GM18517 (cell line): Measurements from ENCODE around the gene ASGR1.

Source experiments
- ATAC-seq: cut with Tn5 transposase; IDR thresholded peaks from one replicate; pipeline ENCODE4 v1.9.1; 2021; ENCODE audit warnings: mild to moderate bottlenecking, moderate library complexity; ENCODE audit not compliant: unreplicated experiment

ASGR1 gene

GRCh38 chr17:7216242-7217112 lies 37.3 kb upstream of the ASGR1 start:
- no peak for ATAC-seq

- no peak for ATAC-seq
Observed at GRCh38 chr17:7215652-7216180, 36.5 kb upstream of the ASGR1 start.

- no peak for ATAC-seq
Observed at GRCh38 chr17:7215136-7215638, 36.0 kb upstream of the ASGR1 start.

- peak; percentile 72 for ATAC-seq
Observed at GRCh38 chr17:7214300-7215135, 35.3 kb upstream of the ASGR1 start.

- ATAC-seq: no peak
Observed at GRCh38 chr17:7213895-7214299, 34.7 kb upstream of the ASGR1 start.

GRCh38 chr17:7211491-7212273 lies 32.5 kb upstream of the ASGR1 start:
- no peak for ATAC-seq

- no peak for ATAC-seq
Observed at GRCh38 chr17:7208754-7209460, 29.7 kb upstream of the ASGR1 start.

GRCh38 chr17:7208027-7208571 lies 28.9 kb upstream of the ASGR1 start:
- ATAC-seq: no peak

- no peak for ATAC-seq
Observed at GRCh38 chr17:7207120-7208001, 28.2 kb upstream of the ASGR1 start.

GRCh38 chr17:7205561-7205960 lies 26.4 kb upstream of the ASGR1 start:
- ATAC-seq: no peak

GRCh38 chr17:7204828-7205461 lies 25.8 kb upstream of the ASGR1 start:
- peak; percentile 70 for ATAC-seq

GRCh38 chr17:7204336-7204735 lies 25.2 kb upstream of the ASGR1 start:
- no peak for ATAC-seq

GRCh38 chr17:7203391-7203790 lies 24.2 kb upstream of the ASGR1 start:
- ATAC-seq: no peak

- no peak for ATAC-seq
Observed at GRCh38 chr17:7196651-7197401, 17.7 kb upstream of the ASGR1 start.

- no peak for ATAC-seq
Observed at GRCh38 chr17:7195971-7196370, 16.8 kb upstream of the ASGR1 start.

GRCh38 chr17:7192271-7192937 lies 13.2 kb upstream of the ASGR1 start:
- no peak for ATAC-seq
